ENCODE data around the gene TJP3.

TJP3 gene

DNA sequence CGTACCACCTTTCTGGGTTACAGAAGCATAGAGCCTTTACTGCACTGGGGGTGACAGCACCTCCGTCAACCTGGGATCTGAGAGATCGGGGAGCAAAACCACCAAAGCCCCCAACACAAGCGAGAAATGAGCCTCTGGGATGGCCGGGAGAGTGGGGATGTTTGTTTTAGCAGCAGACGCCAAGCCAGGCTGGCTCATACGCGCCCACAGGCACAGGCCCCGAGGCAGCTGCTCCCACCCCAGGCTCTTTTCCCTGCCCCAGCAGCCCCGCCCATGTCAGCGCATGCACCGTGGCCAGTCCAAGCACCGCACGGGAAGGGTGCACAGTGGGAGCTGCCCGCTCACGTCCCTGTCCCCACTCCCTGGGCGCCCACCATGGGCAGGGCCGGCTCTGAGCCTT, 16.5 kb upstream of the TJP3 start:
- no peak for DNase-seq (ENCODE audit: low spot score)

DNA sequence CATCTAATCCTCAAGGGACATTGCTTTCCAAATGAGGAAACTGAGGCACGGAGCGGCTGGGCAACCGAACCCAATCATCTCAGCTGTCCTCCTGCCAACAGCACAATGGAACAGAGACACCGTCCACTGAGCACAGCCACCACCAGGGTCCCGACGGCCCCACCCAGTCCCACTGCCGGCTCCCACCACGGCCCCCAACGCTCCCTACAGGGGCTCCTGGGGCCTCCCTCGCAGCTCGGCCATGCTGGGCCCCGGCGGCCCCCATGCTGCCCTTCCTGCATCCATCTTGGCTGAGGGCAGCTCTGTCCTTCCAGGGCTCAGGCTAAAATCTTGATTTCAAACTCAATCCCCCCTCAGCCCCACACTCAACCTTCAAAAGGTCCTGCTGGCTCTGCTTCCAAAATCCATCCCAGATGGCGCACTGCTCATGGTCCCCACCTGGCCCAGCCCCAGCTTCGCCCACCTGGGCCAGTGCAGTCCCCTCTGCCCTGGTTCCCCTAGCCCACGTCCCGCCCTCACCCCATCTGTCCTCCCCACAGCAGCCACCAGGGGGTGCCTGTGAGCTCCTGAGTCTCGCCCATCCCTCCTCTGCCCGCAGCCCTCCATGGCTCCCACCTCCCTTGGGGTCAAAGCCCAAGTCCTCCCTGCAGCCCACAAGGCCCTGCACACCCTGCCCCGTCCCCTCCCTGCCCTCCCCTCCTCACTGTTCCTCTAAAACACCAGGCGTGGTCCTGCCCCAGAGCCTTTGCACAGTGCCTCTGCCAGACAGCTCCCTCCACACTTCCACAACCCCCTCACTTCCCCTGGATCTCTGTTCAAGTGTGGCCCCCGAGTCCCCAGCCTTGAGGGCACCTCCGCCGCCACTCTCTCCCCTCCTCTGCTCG, 15.8 kb upstream of the TJP3 start:
- no peak for DNase-seq (ENCODE audit: low spot score)

DNA sequence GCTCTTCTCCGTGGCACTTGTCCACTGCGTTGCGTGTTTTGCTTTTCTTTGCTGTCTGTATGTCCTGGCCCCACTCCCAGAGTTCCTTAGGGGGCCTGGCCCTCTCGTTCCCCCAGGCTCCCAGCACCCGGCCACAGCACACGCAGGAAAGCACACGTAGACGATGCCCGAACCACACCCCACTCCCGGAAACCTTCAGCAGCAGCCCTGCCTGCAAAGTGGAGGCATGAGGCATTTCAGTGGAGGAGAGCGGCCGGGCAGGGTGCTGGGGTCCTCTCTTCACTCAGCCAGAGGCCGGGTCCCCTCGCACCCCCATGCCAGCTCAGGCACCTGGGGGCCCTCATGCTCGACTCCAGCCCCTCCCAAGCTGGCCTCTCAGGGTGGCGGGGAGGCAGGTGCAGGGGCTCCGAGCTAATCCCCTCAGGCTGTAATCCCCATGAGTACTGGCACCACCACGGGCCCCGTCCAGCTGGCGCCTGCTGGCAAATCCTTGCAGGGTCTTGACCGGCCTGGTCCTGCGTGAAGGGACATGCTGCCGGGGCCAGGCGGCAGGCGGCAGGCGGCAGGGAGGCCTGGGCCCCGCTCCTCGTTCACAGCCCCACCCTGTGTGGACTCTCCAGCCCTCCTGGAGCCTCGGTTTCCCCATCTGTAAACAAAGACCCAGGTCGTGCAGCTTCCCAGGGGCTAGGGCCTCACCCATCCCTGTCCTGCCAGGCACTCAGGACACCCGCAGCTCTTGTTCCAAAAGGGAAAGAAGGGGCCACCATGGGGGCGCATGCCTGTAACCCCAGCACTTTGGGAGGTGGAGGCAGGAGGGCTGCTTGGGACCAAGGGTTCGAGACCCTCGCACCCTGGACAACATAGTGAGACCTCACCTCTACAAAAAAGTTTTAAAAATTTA, 14.9 kb upstream of the TJP3 start:
- DNase-seq (ENCODE audit: low spot score): no peak

- no peak for DNase-seq (ENCODE audit: low spot score)
Measured at GRCh38 chr19:3694361-3695123, 13.6 kb upstream of the TJP3 start.

GRCh38 chr19:3695124-3695733, 13.0 kb upstream of the TJP3 start:
- no peak for DNase-seq (ENCODE audit: low spot score)

DNA sequence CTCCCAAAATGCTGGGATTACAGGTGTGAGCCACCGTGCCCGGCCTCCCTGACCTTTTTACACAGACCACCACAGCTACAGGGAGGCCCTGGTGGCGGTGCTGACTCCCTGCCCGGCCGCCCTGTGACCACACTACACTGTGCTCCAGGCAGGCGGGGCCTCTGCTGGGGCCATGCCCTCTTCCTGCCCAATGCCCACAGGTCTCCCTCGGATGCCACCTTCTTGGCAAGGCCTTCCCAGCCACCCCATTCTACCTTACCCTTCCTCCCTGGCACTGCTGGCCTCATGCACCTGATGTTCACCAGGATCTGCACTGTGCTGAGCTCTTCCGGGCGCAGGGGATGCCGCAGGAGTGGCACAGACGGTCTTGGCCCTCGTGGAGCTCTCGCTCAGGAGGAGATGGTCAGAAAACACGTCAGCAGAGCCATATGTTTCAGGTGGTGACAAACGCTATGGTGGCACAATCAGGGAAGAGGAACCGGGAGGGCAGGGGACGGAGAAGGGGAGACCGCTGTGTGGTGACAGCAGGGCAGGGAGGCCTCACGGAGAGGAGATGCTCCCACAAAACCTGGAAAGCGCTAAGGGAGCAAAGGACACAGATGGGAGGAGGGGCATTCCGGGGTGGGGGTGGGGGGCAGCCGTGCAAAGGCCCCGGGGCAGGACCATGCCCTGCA, 12.1 kb upstream of the TJP3 start:
- DNase-seq (ENCODE audit: low spot score): no peak

- DNase-seq (ENCODE audit: low spot score): no peak
Measured at GRCh38 chr19:3696660-3696995, 11.6 kb upstream of the TJP3 start.

- DNase-seq (ENCODE audit: low spot score): no peak
Measured at GRCh38 chr19:3697094-3697493, 11.1 kb upstream of the TJP3 start.

DNA sequence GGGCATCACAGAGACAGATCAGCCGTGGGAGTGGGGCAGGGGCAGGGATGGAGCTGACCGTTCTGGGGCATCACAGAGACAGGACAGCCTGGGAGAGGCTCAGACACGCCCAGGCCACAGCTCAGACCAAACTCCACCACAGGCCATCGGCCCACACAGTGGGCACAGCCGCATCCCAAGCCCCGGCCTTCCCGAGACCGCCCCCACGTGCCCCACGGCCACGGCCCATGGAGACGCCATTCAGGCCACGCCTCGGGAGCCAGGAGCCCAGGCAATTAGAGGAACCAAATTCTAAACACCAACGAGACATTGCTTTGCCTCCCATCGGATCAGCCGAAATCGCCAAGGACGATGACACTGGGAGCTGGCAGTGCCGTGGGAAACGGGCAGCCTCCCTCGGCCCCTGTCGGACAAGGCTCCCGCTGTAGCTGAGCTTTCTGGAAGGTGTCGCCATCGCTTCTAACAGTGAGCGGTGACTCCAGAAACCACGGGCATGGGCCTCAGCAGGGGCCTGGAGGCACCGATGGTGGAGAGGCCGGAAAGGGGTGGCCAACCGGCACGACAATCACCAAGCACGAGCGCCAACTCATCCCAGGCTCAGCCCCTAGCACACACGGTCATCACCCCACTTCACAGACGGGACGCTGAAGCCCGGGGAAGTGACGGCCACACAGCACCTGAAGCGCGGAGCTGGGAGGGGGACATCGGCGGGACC, 10.4 kb upstream of the TJP3 start:
- DNase-seq (ENCODE audit: low spot score): no peak

DNA sequence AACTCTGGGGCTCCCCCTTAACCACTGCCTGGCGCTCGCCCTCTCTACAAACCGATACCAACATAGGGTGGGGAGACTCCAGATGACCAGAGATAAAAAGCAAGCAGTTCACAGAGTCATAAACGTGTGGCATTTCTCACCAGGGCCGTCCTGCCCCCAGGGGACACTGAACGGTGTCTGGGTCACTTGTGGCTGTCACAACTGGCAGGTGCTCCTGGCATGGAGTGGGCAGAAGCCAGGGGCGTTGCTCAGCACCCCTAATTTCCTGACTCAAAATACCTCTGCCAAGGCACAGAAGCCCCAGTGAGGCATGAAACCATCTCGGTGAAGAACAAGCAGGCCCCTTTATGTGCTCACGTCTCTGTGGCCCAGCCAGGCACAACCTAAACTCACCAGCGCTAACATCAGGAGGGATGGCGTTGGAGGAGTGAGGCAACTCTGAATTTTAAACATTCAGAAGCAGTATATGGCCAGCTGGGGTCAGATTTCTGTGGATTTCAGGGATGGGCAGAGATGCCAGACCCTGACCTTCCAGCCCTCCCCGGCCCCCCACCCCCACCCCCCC, 9.7 kb upstream of the TJP3 start:
- DNase-seq (ENCODE audit: low spot score): no peak

DNA sequence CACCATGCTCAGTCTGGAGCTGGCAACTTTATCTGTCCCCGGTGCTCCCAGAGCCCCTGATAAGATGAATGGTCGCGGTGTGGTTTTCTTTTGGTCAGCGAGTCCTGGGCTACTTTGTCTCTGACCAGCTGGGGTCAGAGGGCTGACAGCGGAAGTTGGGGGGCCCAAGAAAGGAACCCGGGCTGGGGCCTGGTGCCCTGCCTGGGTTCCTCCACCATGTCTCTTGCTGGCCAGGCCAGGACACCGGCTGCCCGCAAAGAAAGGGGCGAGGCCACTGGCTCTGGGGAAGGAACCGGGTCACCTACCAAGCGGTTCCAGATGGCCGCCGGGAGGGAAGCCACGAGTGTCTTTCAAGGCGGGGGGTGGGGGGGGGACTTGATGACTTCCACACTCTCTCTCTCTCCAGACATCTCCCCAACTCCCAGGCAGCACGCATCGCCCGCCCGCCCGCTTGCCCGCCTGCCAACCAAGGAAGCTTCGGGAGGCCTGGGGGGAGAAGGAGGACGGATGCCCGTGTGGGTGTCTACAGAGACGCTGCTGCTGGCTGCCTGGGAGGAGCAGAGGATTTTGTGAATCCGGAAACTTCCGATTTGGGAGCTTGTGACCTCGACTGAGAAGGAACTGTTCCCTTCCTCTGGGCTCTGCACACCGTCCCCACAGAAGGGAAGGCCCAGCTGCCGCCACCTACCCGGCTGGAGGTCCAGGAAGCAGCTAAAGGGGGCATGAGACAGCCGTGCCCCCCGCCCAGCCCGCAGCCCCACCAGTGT, 9.0 kb upstream of the TJP3 start:
- DNase-seq (ENCODE audit: low spot score): no peak

GRCh38 chr19:3699741-3700241, 8.4 kb upstream of the TJP3 start:
- no peak for DNase-seq (ENCODE audit: low spot score)

GRCh38 chr19:3700242-3701032, 7.7 kb upstream of the TJP3 start, which contains the start of gene PIP5K1C:
TSS of gene PIP5K1C (minus strand) at chr19:3700468. CDS start at chr19:3700390, 78 bp downstream.
- DNase-seq (ENCODE audit: low spot score): peak; percentile 93

GRCh38 chr19:3701200-3701599, 7.0 kb upstream of the TJP3 start:
- no peak for DNase-seq (ENCODE audit: low spot score)

GRCh38 chr19:3707868-3708206, 347 bp upstream of the TJP3 start:
- DNase-seq (ENCODE audit: low spot score): no peak

DNA sequence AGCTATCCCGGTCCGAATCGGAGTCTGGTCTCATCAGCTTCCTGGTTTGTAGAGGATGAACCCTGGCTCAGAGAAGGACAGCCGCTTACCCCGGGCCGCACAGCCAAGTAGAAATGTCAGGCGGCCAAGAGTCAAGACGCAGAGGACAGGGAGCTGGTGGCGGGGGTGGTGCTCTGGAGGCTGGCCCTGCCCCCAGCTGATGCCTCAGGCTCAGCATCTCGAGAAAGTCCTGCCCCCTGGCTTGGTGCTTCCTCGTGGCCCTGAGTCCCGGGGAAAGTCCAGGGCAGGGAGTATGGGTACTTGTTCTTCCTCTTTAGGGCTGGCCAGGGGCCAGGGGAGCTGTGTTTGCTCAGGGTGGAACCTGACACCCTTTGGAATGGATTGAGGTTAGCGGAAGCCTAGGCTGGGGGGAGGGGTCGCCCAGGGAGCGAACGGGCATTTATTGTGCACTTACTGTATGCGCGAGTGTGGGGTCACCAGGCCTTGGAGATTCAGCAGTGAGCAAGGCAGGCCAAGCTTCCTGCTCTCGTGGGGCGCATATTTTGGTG, 2.2 kb downstream of the TJP3 start:
- DNase-seq (ENCODE audit: low spot score): no peak

DNA sequence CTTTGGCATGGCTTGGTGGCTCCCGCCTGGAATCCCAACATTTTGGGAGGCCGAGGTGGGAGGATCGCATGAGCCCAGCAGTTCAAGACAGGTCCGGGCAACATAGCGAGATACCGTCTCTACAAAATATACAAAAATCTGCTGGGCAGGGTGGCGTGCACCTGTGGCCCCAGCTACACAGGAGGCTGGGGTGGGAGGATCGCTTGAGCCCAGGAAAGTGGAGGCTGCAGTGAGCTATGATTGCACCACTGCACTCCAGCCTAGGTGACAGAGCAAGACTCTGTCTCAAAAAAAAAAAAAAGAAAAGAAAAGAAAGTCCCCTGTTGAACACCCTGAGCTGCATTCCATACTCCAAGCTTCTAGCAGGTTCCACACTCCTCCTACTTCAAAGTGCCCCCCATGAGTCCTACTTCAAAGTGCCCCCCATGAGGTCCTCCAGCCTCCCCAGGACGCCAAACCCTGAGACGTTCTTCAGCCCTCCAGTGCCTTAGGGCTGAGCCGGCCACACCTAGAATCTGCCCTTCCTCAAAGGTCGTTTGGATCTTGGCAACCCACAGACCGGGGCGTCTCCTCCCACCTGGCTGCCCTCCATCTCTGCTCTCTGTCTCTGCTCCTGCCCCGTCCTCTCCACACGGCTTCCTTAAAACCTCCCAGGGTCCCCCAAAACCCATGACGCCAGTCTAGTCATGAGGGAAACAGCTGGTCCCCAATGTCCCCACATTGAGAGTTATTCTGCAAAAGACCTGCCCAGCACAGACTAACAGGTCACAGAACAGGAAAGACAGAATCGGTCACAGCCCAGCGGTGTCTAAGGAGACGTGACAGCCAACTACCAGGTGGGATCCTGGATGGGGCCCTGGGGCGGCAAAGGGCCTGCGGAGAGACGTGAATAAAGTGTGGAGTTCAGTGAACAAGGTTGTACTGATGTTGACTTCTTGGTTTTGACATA, 4.8 kb downstream of the TJP3 start:
- DNase-seq (ENCODE audit: low spot score): no peak
